Amniotic stem cell (primary cell): ENCODE results near the gene MUCL3.
"Not testable (repeated sequence)": the region's sequence is repeated elsewhere in the genome, so short reads cannot be mapped to it uniquely, and the experiment has no call there.

Experiments used
- DNase-seq: peaks from one replicate; lab custom pipeline; 2025; lab: John Stamatoyannopoulos, UW

MUCL3 gene, protein sequence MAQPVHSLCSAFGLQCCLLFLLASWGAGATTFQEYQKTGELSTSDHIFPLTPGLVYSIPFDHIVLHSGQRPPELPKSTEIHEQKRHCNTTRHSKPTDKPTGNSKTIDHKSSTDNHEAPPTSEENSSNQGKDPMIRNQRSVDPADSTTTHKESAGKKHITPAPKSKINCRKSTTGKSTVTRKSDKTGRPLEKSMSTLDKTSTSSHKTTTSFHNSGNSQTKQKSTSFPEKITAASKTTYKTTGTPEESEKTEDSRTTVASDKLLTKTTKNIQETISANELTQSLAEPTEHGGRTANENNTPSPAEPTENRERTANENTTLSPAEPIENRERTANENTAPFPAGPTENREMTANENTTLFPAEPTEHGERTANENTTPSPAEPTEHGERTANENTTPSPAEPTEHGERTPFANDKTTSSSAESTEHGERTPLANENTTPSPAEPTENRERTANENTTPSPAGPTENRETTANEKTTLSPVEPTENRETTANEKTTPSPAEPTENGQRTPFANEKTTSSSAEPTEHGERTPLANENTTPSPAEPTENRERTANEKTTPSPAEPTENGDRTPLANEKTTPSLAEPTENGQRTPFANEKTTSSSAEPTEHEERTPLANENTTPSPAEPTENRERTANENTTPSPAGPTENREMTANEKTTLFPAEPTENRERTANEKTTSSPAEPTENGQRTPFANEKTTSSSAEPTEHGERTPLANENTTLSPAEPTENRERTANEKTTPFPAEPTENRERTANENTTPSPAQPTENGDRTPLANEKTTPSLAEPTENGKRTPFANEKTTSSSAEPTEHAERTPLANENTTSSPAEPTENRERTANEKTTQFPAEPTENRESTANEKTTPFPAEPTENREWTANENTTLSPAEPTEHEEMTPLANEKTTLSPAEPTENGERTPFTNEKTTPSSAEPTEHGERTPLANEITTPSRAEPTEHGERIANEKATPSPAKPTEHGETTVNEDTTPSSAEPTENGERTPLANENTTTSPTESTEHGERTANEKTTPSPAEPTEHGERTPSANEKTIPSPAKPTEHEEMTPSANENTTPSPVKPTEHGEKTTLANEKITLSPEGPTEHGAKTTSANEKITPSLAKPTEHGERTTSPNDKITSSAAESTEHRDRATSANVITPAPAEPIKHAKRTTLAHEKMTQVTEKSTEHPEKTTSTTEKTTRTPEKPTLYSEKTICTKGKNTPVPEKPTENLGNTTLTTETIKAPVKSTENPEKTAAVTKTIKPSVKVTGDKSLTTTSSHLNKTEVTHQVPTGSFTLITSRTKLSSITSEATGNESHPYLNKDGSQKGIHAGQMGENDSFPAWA (N-terminal part only)

DNA sequence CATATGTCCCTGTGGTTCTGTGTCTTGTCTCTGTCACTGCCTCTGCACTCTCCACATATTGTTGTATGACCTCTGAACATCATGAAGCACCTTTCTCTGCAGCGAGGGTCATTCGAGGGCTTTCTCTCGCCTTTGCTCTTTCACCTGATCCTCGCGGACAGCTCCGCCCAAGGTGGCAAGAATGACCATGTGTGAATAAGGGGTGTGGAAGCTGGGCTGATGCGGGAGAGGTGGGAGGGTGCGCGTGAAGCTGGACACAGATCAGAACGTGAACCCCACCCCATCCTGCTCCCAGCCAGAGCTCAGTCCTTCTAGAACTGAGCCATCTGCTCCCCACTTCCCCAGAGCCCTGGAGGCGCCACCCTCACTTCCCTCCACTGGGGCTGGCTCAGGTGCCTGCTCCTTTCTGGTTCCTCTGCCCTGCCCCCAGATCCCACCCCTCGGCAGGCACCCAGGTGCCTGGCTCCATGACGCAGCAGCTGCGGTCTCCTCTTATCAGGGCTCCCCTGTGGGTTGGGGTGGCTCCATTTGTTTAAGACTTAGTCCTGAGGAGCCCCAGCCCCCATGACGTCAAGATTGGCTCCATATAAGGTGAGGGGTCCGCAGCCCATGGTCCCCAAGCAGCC is at the start of gene MUCL3:
Gene MUCL3, plus strand, starts transcription at position 613 of the 626 bp plus-strand sequence. CDS start 27 bp downstream, outside the sequence.
- no peak for DNase-seq

DNA sequence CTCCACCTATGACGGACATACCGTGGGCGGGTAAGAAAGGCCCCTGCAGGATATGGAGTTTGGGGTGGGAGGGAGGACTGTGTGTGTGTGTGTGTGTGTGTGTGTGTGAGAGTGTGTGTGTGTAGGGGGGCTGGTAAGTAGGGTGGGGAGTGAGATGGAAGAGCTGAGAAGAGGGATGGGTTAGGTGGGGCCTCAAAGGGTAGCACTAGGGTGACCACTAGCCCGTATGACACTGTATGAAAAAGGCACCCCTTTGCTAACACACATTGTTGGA is 49.4 kb upstream of the MUCL3 start:
- DNase-seq: no peak

DNA sequence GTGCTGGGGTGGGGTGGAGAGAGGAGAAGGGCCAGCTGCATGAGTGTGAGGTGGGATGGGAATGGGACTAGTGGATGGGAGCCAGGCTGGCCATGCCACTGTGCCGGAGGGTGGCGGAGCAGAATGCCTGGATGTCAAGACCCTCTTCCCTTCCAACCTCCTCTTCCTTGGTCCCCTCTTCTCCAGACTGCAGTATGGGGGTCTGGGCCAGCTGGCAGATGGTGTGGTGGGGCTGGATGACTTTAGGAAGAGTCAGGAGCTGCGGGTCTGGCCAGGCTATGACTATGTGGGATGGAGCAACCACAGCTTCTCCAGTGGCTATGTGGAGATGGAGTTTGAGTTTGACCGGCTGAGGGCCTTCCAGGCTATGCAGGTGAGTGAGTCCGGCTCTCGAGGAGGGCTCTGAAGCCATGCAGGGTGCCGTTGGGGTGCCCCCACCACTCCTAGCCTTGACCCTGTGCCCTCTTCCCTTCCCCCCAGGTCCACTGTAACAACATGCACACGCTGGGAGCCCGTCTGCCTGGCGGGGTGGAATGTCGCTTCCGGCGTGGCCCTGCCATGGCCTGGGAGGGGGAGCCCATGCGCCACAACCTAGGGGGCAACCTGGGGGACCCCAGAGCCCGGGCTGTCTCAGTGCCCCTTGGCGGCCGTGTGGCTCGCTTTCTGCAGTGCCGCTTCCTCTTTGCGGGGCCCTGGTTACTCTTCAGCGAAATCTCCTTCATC is 48.8 kb upstream of the MUCL3 start:
- DNase-seq: no peak

DNA sequence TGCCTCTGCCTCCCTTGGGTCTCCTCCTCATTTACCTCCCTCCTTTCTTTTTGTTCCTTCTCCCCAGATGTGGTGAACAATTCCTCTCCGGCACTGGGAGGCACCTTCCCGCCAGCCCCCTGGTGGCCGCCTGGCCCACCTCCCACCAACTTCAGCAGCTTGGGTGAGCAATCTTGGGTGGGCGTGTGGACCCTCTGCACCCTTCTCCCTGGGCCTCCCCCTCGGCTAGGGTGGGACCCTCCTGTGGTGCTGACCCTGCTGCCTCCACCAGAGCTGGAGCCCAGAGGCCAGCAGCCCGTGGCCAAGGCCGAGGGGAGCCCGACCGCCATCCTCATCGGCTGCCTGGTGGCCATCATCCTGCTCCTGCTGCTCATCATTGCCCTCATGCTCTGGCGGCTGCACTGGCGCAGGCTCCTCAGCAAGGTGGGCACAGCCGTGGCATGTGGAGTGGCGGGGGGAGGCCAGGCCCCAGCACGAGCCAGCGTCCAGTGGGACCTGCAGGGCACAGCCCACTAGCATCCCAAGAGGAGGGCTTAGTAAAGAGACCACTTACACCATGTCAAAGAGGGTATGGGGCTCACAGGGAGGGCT is 47.7 kb upstream of the MUCL3 start:
- DNase-seq: no peak

DNA sequence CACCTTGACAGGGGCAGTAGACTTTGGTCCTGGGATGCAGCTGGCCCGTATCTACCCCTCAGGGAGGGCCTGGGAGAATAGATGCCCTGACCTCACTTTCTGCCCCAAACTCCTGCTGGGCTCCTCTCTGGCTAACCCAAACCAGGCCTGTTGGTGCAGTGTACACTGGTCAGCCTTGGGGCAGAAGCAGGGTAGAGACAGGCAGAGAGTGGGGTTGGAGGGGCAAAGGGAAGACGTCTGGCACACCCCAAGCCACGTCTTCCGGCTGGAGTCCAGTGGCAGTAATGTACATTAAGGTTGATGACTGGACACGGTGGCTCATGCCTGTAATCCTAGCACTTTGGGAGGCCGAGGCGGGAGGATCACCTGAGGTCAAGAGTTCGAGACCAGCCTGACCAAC is 47.1 kb upstream of the MUCL3 start:
- DNase-seq: no peak

DNA sequence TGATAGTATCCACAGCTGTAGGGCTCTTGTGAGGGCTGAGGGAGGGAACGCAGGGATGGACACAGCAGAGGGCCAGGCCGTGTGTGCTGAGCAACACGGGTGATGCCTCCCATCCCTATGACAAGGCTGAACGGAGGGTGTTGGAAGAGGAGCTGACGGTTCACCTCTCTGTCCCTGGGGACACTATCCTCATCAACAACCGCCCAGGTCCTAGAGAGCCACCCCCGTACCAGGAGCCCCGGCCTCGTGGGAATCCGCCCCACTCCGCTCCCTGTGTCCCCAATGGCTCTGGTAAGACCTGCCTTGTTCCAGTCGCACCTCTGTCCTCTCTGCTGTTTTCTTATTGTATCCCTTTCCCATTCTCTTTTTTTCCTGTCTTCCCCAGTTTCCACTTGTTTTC is 46.4 kb upstream of the MUCL3 start:
- DNase-seq: no peak

DNA sequence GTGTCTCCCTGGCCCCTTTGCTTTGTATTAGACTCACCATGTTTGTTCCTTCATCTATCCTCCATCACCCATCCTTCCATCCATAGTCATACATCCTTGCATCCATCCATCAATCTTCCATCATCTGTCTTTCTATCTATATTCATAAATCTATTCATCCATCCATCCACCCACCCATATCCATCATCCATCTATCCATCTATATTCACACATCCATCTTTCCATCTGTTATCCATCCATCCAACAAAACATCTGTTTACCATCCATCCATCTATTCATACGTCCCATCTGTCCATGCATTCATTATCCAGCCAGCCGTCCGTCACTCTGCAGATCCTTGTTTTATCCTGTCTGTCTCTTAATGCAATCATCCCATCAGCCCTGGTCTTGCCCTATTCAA is 45.8 kb upstream of the MUCL3 start:
- no peak for DNase-seq

DNA sequence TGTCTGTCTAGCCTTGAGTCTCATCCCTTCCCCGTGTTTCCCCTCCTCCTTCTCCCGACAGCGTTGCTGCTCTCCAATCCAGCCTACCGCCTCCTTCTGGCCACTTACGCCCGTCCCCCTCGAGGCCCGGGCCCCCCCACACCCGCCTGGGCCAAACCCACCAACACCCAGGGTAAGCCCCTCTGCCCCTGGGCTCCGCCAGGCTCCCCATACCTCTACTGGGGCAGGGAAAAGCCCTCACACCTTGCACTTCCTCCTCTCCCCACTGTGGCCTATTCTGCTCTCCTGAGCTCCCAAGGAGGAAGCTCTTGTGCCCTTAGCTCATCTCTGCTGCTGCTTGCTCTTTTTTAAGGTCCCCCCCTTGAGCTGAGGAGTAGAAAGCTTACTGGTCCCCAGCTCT is 45.4 kb upstream of the MUCL3 start:
- no peak for DNase-seq

DNA sequence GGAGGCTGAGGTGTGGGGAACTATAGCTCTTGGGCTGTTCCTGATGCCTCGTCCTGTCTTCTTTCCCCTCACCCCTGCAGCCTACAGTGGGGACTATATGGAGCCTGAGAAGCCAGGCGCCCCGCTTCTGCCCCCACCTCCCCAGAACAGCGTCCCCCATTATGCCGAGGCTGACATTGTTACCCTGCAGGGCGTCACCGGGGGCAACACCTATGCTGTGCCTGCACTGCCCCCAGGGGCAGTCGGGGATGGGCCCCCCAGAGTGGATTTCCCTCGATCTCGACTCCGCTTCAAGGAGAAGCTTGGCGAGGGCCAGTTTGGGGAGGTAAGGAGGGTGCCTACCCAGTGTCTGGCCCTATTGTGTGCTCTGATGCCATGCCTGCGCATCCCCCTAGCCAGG is 44.2 kb upstream of the MUCL3 start:
- no peak for DNase-seq

DNA sequence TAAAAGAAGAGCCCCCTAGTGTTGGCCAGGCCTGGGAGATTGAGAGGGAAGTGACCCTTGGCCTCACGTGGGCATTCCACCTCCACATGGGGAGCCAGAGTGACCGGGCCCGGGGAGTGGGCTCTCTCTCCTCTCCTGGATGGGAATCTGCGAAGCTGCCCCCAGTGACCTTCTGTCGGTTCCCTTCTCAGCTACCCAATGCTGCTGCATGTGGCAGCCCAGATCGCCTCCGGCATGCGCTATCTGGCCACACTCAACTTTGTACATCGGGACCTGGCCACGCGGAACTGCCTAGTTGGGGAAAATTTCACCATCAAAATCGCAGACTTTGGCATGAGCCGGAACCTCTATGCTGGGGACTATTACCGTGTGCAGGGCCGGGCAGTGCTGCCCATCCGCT is 42.9 kb upstream of the MUCL3 start:
- DNase-seq: no peak

DNA sequence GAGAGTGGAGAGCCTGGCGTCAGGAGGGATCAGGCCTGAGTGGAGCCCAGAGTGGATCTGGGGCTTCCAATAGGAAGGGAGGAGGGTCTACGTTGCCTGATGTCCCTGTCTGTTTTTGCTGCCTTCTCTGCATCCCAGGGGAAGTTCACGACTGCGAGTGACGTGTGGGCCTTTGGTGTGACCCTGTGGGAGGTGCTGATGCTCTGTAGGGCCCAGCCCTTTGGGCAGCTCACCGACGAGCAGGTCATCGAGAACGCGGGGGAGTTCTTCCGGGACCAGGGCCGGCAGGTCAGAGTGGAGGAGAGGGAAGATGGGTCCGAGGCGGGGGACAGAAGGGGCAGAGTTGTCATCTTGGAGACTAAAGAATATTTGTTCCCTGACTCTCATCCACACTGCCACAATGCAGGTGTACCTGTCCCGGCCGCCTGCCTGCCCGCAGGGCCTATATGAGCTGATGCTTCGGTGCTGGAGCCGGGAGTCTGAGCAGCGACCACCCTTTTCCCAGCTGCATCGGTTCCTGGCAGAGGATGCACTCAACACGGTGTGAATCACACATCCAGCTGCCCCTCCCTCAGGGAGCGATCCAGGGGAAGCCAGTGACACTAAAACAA is 41.9 kb upstream of the MUCL3 start:
- DNase-seq: no peak

DNA sequence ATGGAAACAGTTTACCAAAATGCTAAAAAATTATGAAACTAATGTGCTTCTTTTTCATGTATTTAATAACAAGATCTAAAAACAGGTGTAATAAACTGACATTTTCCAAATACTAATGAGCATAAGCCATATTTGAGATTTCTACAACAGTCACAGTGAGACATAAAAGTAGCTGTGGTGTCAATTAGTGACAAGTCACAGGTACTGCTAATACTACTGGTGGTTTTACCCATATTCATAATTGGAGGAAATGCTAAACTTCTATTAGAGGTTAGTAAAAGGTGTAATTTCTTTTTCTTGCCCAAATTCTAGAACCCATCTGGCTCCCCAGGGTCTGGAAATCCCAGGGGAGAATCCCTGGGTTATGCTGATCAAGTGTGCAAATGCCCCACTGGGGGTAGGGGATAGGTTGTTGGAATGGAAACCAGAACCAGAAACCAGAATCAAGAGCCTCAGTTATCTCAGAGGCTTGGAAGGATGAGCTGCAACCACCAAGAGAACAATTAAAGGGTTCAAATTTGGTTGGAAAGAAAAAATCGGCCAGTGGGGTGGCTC is 39.8 kb upstream of the MUCL3 start:
- DNase-seq: no peak

DNA sequence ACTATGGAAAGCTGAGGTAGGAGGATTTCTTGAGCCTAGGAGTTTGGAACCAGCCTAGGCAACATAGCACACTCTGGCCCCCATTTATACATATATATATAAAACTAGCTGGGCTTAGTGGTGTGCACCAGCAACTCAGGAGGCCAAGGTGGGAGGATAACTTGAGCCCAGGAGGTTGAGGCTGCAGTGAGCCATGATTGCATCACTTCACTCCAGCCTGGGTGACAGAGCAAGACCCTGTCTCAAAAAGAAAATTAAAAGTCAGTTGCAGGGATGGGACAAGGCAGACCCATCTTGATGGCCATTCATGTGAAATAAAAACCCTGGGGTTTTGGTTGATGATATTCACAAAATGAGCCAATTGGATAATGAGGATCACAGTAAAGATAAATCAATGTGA is 39.3 kb upstream of the MUCL3 start:
- DNase-seq: no peak

DNA sequence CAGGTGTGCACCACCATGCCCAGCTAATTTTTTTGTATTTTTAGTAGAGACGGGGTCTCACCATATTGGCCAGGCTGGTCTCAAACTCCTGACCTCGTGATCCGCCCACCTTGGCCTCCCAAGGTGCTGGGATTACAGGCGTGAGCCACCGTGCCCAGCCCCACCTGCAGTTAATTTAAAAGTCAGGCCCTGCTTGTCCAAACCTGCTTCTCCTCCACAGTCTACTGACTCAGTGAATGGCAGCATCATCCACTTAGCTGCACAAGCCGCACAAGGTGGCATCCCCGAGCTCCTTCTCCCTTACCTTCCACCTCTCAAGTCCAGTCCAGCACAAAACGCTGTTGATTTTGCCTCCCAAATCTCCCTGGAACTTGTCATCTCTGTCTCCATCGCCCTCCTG is 38.6 kb upstream of the MUCL3 start:
- DNase-seq: not testable (repeated sequence)

DNA sequence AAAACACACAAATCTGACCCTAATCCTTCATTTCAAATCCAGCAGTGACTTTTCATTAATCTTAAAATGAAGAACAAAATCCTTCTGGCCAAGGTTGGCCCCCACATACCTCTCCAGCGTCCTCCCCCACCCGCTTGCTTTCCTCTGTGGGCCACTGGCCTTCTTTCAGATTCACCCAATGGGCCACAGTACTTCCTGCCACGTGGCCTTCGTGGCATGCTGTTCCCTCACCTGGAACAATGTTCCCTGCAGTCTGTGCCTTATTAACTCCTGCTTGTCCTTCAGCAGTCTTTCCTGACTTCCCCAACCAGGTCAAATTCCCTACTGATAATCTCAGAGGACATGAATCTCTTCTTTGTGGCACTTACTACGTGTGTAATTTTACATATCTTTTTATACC is 38.1 kb upstream of the MUCL3 start:
- no peak for DNase-seq

DNA sequence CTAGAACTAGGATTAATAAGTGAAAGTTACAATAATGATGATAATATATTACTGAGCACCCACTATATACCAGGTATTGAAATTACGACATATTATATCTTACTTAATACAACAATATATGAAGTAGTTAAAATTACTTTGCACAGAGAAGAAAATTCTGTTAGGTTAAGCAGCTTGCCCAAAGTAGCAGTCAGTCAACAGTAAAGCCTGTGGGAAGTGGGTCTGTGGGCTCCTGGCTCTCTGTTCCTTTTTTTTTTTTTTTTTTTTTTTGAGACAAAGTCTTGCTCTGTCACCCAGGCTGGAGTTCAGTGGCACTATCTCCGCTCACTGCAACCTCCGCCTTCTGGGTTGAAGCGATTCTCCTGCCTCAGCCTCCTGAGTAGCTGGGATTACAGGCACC is 37.5 kb upstream of the MUCL3 start:
- DNase-seq: no peak

DNA sequence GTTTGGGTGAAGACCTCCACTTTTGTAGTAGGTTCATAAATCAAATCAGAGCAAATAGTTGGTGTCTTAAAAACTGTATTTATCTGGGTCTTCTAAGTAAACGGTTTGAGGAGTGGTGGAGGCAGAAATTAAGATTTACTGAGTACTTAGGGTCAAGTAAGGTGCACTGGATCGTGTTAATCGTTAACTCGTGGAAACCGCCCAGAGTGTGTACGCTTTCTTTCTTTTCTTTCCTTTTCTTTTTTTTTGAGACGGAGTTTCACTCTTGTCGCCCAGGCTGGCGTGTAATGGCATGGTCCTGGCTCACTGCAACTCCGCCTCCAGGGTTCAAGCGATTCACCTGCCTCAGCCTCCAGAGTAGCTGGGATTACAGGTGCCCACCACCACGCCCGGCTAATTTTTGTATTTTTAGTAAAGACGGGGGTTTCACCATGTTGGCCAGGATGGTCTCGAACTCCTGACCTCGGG is 33.4 kb upstream of the MUCL3 start:
- not testable (repeated sequence) for DNase-seq

DNA sequence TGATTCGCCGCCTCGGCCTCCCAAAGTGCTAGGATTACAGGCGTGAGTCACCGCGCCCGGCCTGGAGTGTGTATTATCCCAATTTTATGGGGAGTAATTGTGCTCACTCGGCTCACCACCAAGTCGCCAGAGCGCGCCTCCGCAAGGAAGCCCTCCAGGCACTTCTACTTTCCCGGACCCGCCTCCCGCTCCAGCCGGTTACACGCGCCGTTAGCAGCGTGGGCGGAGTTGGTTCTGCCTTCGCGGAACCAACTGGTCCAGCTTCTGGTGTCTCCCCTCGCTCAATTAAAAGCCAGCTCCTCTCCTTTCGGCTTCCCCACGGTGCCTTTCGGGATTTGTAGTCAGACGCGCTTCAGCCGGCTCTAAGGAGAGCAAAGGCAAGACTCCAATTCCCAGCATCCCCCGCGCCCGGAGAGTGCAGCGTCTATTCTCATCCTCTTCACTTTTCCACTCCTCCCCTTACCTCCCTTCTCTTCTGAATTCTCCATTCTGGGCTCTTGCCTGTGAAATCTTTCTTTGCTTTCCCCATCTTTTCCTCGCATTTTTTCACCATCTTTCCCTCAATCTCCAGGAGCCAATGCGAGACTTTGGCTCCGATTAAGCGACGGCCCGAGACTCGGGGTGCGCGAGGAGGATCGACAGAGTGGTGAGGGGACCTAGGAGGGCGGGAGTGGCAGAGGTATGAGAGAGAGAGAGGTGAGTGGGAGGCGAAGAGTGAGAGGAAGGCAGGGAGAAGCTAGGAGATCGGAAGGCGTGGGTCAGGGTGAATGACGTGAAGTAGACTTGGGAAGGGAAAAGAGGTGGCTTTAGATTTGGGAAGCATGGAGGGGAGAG is 32.8 kb upstream of the MUCL3 start, which contains the start of gene GTF2H4:
Gene GTF2H4, plus strand, starts transcription at position 450 of the 834 bp plus-strand sequence.
- peak; percentile 98 for DNase-seq

DNA sequence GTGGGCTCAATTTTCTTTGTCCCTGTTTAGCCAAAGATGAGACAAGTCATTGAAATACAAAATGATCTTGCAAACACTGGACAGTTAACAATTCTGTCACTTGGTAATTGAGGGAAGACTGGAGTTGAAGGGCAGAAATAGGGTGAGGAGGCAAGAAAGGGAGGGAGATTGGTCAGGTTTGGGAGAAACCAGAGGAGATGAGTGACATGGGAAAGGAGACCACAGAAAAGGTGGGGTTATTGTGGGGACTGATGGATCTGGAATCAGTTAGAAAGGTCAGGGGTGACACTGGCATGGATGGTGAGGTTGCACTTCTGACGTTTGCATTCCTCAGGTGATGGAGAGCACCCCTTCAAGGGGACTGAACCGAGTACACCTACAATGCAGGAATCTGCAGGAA is 32.1 kb upstream of the MUCL3 start:
- DNase-seq: no peak
